RWPE2 (cell line): Measurements from ENCODE around the gene ACAP3.

Experiments
- ATAC-seq: fragments of 200-7000 bp; cut with Tn5 transposase; 3 replicates; pipeline ENCODE4 v1.9.1; 2021; ENCODE audit warnings: low read depth
- DNase-seq: peaks from one replicate; pipeline ENCODE4 v3.0.0-alpha.2; 2020; ENCODE audit warnings: low spot score
- H3K27ac ChIP-seq: fragments of 450-650 bp; 2 replicates; pipeline ENCODE4 v1.5.1; 2017; ENCODE audit warnings: mild to moderate bottlenecking; ENCODE audit not compliant: poor library complexity, severe bottlenecking
- H3K27me3 ChIP-seq: fragments of 250-450 bp; sonication (Bioruptor Pico); 2 replicates; pipeline ENCODE4 v1.5.1; 2021; ENCODE audit warnings: mild to moderate bottlenecking, moderate library complexity; ENCODE audit not compliant: insufficient read depth, poor library complexity, severe bottlenecking
- H3K36me3 ChIP-seq: fragments of 250-450 bp; sonication (Bioruptor Pico); 2 replicates; pipeline ENCODE4 v1.5.1; 2020; ENCODE audit warnings: low read depth, mild to moderate bottlenecking, moderate library complexity
- H3K4me1 ChIP-seq: fragments of 250-450 bp; sonication (Bioruptor Pico); 2 replicates; pipeline ENCODE4 v1.5.1; 2021; ENCODE audit warnings: mild to moderate bottlenecking, moderate library complexity; ENCODE audit not compliant: insufficient read depth, poor library complexity, severe bottlenecking
- H3K4me3 ChIP-seq: fragments of 250-450 bp; sonication (Bioruptor Pico); 2 replicates; pipeline ENCODE4 v1.5.1; 2021; ENCODE audit warnings: mild to moderate bottlenecking, moderate library complexity; ENCODE audit not compliant: severe bottlenecking
- H3K9me3 ChIP-seq: fragments of 250-450 bp; sonication (Bioruptor Pico); 2 replicates; pipeline ENCODE4 v1.5.1; 2021; ENCODE audit warnings: mild to moderate bottlenecking, moderate library complexity; ENCODE audit not compliant: severe bottlenecking
- CTCF ChIP-seq: fragments of 450-650 bp; IDR thresholded peaks from one replicate; pipeline ENCODE4 v1.5.1; 2017; ENCODE audit warnings: mild to moderate bottlenecking, moderate library complexity; ENCODE audit not compliant: poor library complexity, severe bottlenecking

Gene ACAP3

GRCh38 chr1:1282998-1283397 lies 24.7 kb downstream of the ACAP3 start:
- Histone ChIP-seq H3K27ac (no peak overlapping the region), H3K36me3 (no peaks in the 10 kb centered on the region), H3K27me3 (no peaks in the 10 kb centered on the region), H3K9me3 (no peaks in the 10 kb centered on the region), H3K4me1 (no peaks in the 10 kb centered on the region), H3K4me3 (no peak overlapping the region)
- DNase-seq (no peak), ATAC-seq (no peak)
- no peak for TF ChIP-seq CTCF

- no peak overlapping the region for H3K27ac ChIP-seq
- H3K9me3 ChIP-seq: no peaks in the 10 kb centered on the region
- H3K27me3 ChIP-seq: no peaks in the 10 kb centered on the region
- no peaks in the 10 kb centered on the region for H3K36me3 ChIP-seq
- ATAC-seq (peak; percentile 43; the same call in 2 of the 3 replicates), DNase-seq (no peak)
- TF ChIP-seq CTCF: no peak
- no peak overlapping the region for H3K4me3 ChIP-seq
- H3K4me1 ChIP-seq: no peaks in the 10 kb centered on the region
Observed at GRCh38 chr1:1281533-1282321, 26.0 kb downstream of the ACAP3 start.

- no peak for ATAC-seq
- TF ChIP-seq CTCF: no peak
- Histone ChIP-seq H3K9me3 (no peaks in the 10 kb centered on the region), H3K4me1 (no peaks in the 10 kb centered on the region), H3K27me3 (no peaks in the 10 kb centered on the region), H3K4me3 (no peak overlapping the region), H3K27ac (no peak overlapping the region), H3K36me3 (no peaks in the 10 kb centered on the region)
- no peak for DNase-seq
Observed at GRCh38 chr1:1280782-1281481, 26.8 kb downstream of the ACAP3 start.

GRCh38 chr1:1279028-1279427 lies 28.7 kb downstream of the ACAP3 start:
- TF ChIP-seq CTCF: no peak
- Histone ChIP-seq H3K4me3 (no peak overlapping the region), H3K9me3 (no peaks in the 10 kb centered on the region), H3K4me1 (no peaks in the 10 kb centered on the region), H3K27ac (no peak overlapping the region), H3K27me3 (no peaks in the 10 kb centered on the region), H3K36me3 (no peaks in the 10 kb centered on the region)
- ATAC-seq: no peak
- DNase-seq: no peak

- Histone ChIP-seq H3K36me3 (no peaks in the 10 kb centered on the region), H3K4me1 (no peaks in the 10 kb centered on the region), H3K4me3 (no peak overlapping the region), H3K27ac (no peak overlapping the region), H3K27me3 (no peaks in the 10 kb centered on the region), H3K9me3 (no peaks in the 10 kb centered on the region)
- DNase-seq (no peak), ATAC-seq (no peak)
- no peak for TF ChIP-seq CTCF
Observed at GRCh38 chr1:1278620-1279019, 29.1 kb downstream of the ACAP3 start.
